ENCODE data around the gene DCBLD2.

DCBLD2 gene

GRCh38 chr3:98768961-98769360 is 132.5 kb downstream of the DCBLD2 start:
- no peak for DNase-seq (ENCODE audit: low read depth in 2 of 2)

GRCh38 chr3:98766924-98767323 is 134.6 kb downstream of the DCBLD2 start:
- DNase-seq (ENCODE audit: low read depth in 2 of 2): no peak

- no peak for DNase-seq (ENCODE audit: low read depth in 2 of 2)
Observed at GRCh38 chr3:98765721-98766120, 135.8 kb downstream of the DCBLD2 start.

GRCh38 chr3:98764472-98764884 is 137.0 kb downstream of the DCBLD2 start:
- DNase-seq (ENCODE audit: low read depth in 2 of 2): no peak

- DNase-seq (ENCODE audit: low read depth in 2 of 2): no peak
Observed at GRCh38 chr3:98763819-98764418, 137.6 kb downstream of the DCBLD2 start.

- no peak for DNase-seq (ENCODE audit: low read depth in 2 of 2)
Observed at GRCh38 chr3:98763076-98763475, 138.4 kb downstream of the DCBLD2 start, which contains the start of gene ST3GAL6. TSS of gene ST3GAL6 (plus strand) at chr3:98763340. CDS start at chr3:98768441, 5,101 bp downstream.

GRCh38 chr3:98761643-98762229 is 139.8 kb downstream of the DCBLD2 start:
- no peak for DNase-seq (ENCODE audit: low read depth in 2 of 2)

GRCh38 chr3:98759629-98760028 is 141.9 kb downstream of the DCBLD2 start:
- DNase-seq (ENCODE audit: low read depth in 2 of 2): no peak

GRCh38 chr3:98755601-98756000 is 145.9 kb downstream of the DCBLD2 start:
- no peak for DNase-seq (ENCODE audit: low read depth in 2 of 2)

GRCh38 chr3:98754483-98754882 is 147.0 kb downstream of the DCBLD2 start:
- no peak for DNase-seq (ENCODE audit: low read depth in 2 of 2)

- DNase-seq (ENCODE audit: low read depth in 2 of 2): no peak
Observed at GRCh38 chr3:98750276-98750919, 151.1 kb downstream of the DCBLD2 start.

GRCh38 chr3:98746882-98747281 is 154.6 kb downstream of the DCBLD2 start:
- no peak for DNase-seq (ENCODE audit: low read depth in 2 of 2)

GRCh38 chr3:98746122-98746521 is 155.4 kb downstream of the DCBLD2 start:
- DNase-seq (ENCODE audit: low read depth in 2 of 2): no peak
